H1 (cell line): ENCODE results near the gene MYOCOS. TPM values are rescaled to one million over a fixed set of nuclear protein-coding genes. Genes with fewer than 3 reads are reported as not detected.

Experiments
- CBX5 ChIP-seq: fragments of 300-800, 300-1000 bp; sonication (generic); IDR thresholded peaks from 2 replicates; pipeline ENCODE4 v1.7.1; 2016; ENCODE audit warnings: antibody characterized with exemption, low read length, low read depth
- CHD1 ChIP-seq: IDR thresholded peaks from 2 replicates; pipeline ENCODE4 v1.6.1; 2012; ENCODE audit warnings: low read depth, low read length, improper control_type of control experiment
- GABPA ChIP-seq: IDR thresholded peaks from 2 replicates; pipeline ENCODE4 v1.6.1; 2011; ENCODE audit warnings: mild to moderate bottlenecking, low read length, moderate library complexity, borderline replicate concordance; ENCODE audit not compliant: insufficient read depth
- NRF1 ChIP-seq: IDR thresholded peaks from 2 replicates; pipeline ENCODE4 v1.6.1; 2011; ENCODE audit warnings: mild to moderate bottlenecking, low read depth, low read length, improper control_type of control experiment
- RFX5 ChIP-seq: IDR thresholded peaks from 2 replicates; pipeline ENCODE4 v1.6.1; 2011; ENCODE audit warnings: low read depth, low read length, improper control_type of control experiment, borderline replicate concordance
- polyA plus RNA-seq, 7 experiments: library from polyadenylated mRNA; depleted of rRNA in 3 of 7; stranded (reverse) in 5 of 7; unstranded in 2 of 7; fragments of >200 nt in 5 of 7; fragments of 200-250 nt in 2 of 7; gene quantifications; 1 replicate in 5 of 7; 2 replicates in 1 of 7; 4 replicates in 1 of 7; pipeline versions ENCODE4 v1.2.1 to v1.2.3, GENCODE V29; 2011 to 2013; ENCODE audit warnings: missing spikeins in 2 of 7, mixed read lengths in 2 of 7
- total RNA-seq: library from RNA; stranded (reverse); fragmentation: NEBNext Ultra II Directional; extraction: Animal tissue kit (Norgen Biotek cat#: 25700); gene quantifications from 2 replicates; pipeline ENCODE4 v1.2.1, GENCODE V29; 2021
- TF ChIP-seq, protein P1 (sequence below): IDR thresholded peaks from 2 replicates; pipeline ENCODE4 v1.6.1; 2012; ENCODE audit warnings: inconsistent platforms

Gene MYOCOS
- total and polyA plus RNA-seq, 2 of the 8 experiments (the other 6 are each of a cell fraction or from before 2014, with no cell fraction given): not detected

DNA sequence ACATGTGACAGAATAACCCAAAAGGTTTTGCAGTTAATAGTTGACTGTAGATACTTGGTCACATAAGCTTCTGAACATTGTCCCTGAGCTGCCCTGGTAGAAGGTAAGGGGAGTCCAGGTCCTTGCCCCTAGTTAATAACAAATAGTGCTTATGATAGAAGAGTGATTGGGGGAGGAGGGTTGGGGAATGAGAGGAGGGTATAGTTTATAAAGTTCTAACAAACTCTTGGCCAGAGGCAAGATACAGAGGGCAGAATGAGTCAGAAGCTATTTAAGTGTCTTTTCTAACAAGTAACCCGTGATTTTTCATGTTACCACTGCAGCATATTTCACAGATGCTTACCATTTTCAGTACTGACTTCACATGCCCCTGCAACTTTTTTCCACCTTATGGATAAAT lies 26.7 kb upstream of the MYOCOS start (continued):
- TF ChIP-seq GABPA: no peak
- TF ChIP-seq CBX5: no peak
- TF ChIP-seq, protein P1, sequence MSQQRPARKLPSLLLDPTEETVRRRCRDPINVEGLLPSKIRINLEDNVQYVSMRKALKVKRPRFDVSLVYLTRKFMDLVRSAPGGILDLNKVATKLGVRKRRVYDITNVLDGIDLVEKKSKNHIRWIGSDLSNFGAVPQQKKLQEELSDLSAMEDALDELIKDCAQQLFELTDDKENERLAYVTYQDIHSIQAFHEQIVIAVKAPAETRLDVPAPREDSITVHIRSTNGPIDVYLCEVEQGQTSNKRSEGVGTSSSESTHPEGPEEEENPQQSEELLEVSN: no peak
- no peak for TF ChIP-seq RFX5
- TF ChIP-seq NRF1: no peak
- no peak for TF ChIP-seq CHD1
